Choroid plexus epithelial cell (primary cell): ENCODE measurements around the gene TTC9B.

Source experiments
- DNase-seq: peaks from one replicate; pipeline ENCODE4 v3.0.0-alpha.2; 2010; ENCODE audit warnings: low read depth
- H3K4me3 ChIP-seq: 2 replicates; pipeline ENCODE4 v1.5.1; 2011; ENCODE audit warnings: low read depth, mild to moderate bottlenecking, control low read depth, low read length, moderate library complexity
- CTCF ChIP-seq: conservative IDR thresholded peaks from 2 replicates; pipeline ENCODE4 v1.5.1; 2011; ENCODE audit warnings: low read depth, mild to moderate bottlenecking, control low read depth, inconsistent platforms, low read length, moderate library complexity

Gene TTC9B

GRCh38 chr19:40200341-40201099 lies 17.7 kb downstream of the TTC9B start:
- H3K4me3 ChIP-seq, result no peak overlapping the region
- TF ChIP-seq CTCF, result no peak
- DNase-seq, result peak; percentile 37

GRCh38 chr19:40198272-40198990 lies 19.8 kb downstream of the TTC9B start:
- no peak for DNase-seq
- TF ChIP-seq CTCF, result no peak
- no peak overlapping the region for H3K4me3 ChIP-seq

- DNase-seq, result peak; percentile 10
- no peak overlapping the region for H3K4me3 ChIP-seq
- no peak for TF ChIP-seq CTCF
These were observed 24.7 kb downstream of the TTC9B start for GRCh38 chr19:40193587-40193849.

GRCh38 chr19:40192758-40193586 lies 25.2 kb downstream of the TTC9B start:
- no peak for DNase-seq
- TF ChIP-seq CTCF, result no peak
- H3K4me3 ChIP-seq, result peak overlapping the region; percentile 90

GRCh38 chr19:40191836-40192646 lies 26.1 kb downstream of the TTC9B start:
- TF ChIP-seq CTCF, result no peak
- peak overlapping the region; percentile 90 for H3K4me3 ChIP-seq
- peak; percentile 15 for DNase-seq
